Stimulated activated naive CD8-positive, alpha-beta T cell treated with anti-CD3 and anti-CD28 coated beads, Interleukin-15, amount 100 ng/mL, for 72 hours (primary cell): ENCODE measurements around the gene BTNL3.
"Not testable (repeated sequence)": the region's sequence is repeated elsewhere in the genome, so short reads cannot be mapped to it uniquely, and the experiment has no call there.

ENCODE experiments used
- ATAC-seq: fragments of 150-1000 bp; cut with Tn5 transposase; 2 replicates; pipeline ENCODE4 v1.10.0; 2021; ENCODE audit warnings: mild to moderate bottlenecking, moderate library complexity
- DNase-seq, 2 donors: peaks; one replicate each; pipeline ENCODE4 v3.0.0; 2021 to 2022
- H3K27ac Mint-ChIP-seq, 2 donors: one replicate each; pipeline ENCODE4 v1.8.0; 2022; ENCODE audit warnings: mild to moderate bottlenecking in 2 of 2, mixed read lengths in 2 of 2, moderate library complexity in 2 of 2
- H3K27me3 Mint-ChIP-seq: one replicate; pipeline ENCODE4 v1.8.0; 2022; ENCODE audit warnings: mixed read lengths
- H3K4me1 Mint-ChIP-seq: one replicate; pipeline ENCODE4 v1.8.0; 2022; ENCODE audit warnings: mild to moderate bottlenecking, mixed read lengths
- H3K4me3 Mint-ChIP-seq, 2 donors: one replicate each; pipeline ENCODE4 v1.8.0; 2022; ENCODE audit warnings: mild to moderate bottlenecking in 2 of 2, mixed read lengths in 2 of 2, moderate library complexity in 1 of 2
- H3K9me3 Mint-ChIP-seq, 2 donors: one replicate each; pipeline ENCODE4 v1.8.0; 2022; ENCODE audit warnings: mixed read lengths in 2 of 2

The BTNL3 gene

GRCh38 chr5:181001947-181002346 is 13.3 kb downstream of the BTNL3 start:
- Mint-ChIP-seq H3K27ac (no peak overlapping the region), H3K4me3 (no peak overlapping the region)

GRCh38 chr5:181005791-181006190 is 17.1 kb downstream of the BTNL3 start:
- Mint-ChIP-seq H3K9me3 (no peaks in the 10 kb centered on the region), H3K4me3 (no peak overlapping the region), H3K27me3 (peaks cover 24% of the 10 kb centered on the region), H3K4me1 (no peaks in the 10 kb centered on the region), H3K27ac (no peak overlapping the region)
- no peak for DNase-seq
- ATAC-seq: no peak

More at GRCh38 chr5:181001947-181002346, 13.3 kb downstream of the BTNL3 start:
- DNase-seq (no peak), ATAC-seq (no peak)
- Mint-ChIP-seq H3K4me1 (no peaks in the 10 kb centered on the region), H3K27me3 (peaks cover 29% of the 10 kb centered on the region), H3K9me3 (no peaks in the 10 kb centered on the region)

DNA sequence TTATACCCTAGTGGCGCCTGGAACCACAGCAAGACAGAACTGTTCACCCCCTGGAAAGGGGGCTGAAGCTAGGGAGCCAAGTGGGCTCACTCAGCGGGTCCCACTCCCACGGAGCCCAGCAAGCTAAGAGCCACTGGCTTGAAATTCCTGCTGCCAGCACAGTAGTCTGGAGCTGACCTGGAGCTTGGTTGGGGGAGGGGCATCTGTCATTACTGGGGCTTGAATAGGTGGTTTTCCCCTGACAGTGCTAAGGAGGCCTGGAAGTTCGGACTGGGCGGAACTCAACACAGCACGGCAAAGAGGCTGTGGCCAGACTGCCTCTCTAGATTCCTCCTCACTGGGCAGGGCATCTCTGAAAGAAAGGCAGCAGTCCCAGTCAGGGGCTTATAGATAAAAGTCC is 19.5 kb downstream of the BTNL3 start:
- Mint-ChIP-seq H3K27me3 (peaks cover 39% of the 10 kb centered on the region), H3K27ac (no peak overlapping the region), H3K4me3 (no peak overlapping the region), H3K4me1 (no peaks in the 10 kb centered on the region), H3K9me3 (peaks cover 0 to 4% of the 10 kb centered on the region in 2 donors)
- ATAC-seq: no peak
- DNase-seq: no peak

DNA sequence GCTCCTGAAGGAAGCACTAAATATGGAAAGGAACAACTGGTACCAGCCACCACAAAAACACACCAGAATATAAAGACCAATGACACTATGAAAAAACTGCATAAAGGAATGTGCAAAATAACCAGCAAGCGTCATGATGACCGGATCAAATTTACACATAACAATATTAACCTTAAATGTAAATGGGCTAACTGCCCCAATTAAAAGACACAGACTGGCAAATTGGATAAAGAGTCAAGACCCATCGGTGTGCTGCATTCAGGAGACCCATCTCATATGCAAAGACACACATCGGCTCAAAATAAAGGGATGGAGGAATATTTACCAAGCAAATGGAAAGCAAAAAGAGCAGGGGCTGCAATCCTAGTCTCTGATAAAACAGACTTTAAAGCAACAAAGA is 21.4 kb downstream of the BTNL3 start:
- not testable (repeated sequence) for H3K4me1 Mint-ChIP-seq, H3K27ac Mint-ChIP-seq, ATAC-seq, DNase-seq, H3K9me3 Mint-ChIP-seq, H3K4me3 Mint-ChIP-seq
- peaks cover 34% of the 10 kb centered on the region for H3K27me3 Mint-ChIP-seq

GRCh38 chr5:181014654-181015053 is 26.0 kb downstream of the BTNL3 start:
- DNase-seq, H3K4me3 Mint-ChIP-seq, H3K27ac Mint-ChIP-seq, ATAC-seq, H3K4me1 Mint-ChIP-seq: not testable (repeated sequence)
- H3K27me3 Mint-ChIP-seq: peaks cover 15% of the 10 kb centered on the region
- peaks cover 4 to 12% of the 10 kb centered on the region in 2 donors for H3K9me3 Mint-ChIP-seq

GRCh38 chr5:181017448-181017847 is 28.8 kb downstream of the BTNL3 start:
- H3K4me3 Mint-ChIP-seq, ATAC-seq, DNase-seq, H3K27ac Mint-ChIP-seq, H3K27me3 Mint-ChIP-seq, H3K4me1 Mint-ChIP-seq: not testable (repeated sequence)
- peaks cover 11 to 38% of the 10 kb centered on the region in 2 donors for H3K9me3 Mint-ChIP-seq

DNA sequence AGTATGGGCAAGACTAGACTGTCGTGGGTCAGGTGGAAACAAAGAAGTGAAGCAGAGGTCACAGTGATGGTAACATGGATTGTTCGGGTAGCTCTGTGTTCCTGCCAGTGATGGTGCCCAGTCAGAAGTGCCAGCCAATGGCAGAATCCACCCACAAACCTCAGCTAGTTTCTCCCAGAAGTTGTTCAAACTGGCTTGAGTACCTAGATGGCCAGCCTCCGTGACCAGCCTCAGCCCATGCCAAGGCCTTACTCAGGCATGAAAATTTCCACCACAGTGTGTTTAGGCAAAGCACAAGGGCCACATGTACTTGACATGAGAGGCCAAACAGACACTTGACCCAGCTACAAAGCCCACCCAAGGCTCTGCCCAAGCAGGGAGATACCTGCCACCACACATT is 32.0 kb downstream of the BTNL3 start:
- Mint-ChIP-seq H3K9me3 (peaks cover 14 to 41% of the 10 kb centered on the region in 2 donors), H3K4me1 (no peaks in the 10 kb centered on the region)

DNA sequence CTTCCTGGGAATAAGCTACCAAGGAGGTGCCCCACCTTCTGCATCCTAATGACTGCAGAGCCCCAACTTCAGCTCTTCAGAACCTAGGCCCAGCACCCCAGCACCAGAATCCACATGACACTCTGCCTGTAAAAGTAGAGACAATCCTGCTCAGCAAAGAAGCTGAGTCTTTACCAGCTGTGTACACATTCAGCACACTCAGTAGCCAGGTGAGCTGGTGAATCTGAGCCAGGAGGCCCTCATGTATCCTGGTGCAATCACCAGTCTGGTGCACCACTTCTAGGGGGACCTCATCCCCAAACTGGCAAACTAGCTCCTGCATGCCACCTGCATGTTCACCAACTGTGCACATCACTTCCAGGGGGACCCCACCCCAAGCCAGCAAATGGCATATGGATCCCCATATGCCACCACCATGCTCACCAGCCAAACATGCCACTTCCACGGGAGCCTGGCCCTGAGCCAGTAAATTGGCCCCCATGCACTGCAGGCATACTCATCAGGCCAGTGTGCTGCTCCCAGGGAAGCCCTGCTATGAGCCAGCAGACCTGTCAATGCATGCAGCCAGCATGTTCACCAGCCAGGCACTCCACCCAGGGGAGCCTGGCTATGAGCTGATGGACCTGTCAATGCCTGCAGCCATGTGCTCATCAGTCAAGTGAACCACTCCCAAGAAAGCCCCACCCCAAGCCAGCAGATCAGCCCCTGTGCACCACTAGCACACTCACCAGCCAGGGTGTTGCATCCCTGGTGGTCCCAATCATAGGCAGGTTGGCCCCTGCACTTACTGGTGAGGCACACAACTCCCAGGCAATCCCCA is 35.8 kb downstream of the BTNL3 start:
- Mint-ChIP-seq H3K4me1 (no peaks in the 10 kb centered on the region), H3K27ac (no peak overlapping the region), H3K4me3 (no peak overlapping the region), H3K27me3 (peaks cover 17% of the 10 kb centered on the region), H3K9me3 (peaks cover 14 to 31% of the 10 kb centered on the region in 2 donors)
- ATAC-seq (no peak), DNase-seq (no peak)

More for the DNA sequence above, 32.0 kb downstream of the BTNL3 start:
- Mint-ChIP-seq H3K27me3 (peaks cover 13% of the 10 kb centered on the region), H3K27ac (no peak overlapping the region), H3K4me3 (no peak overlapping the region)
- DNase-seq (no peak), ATAC-seq (no peak)

DNA sequence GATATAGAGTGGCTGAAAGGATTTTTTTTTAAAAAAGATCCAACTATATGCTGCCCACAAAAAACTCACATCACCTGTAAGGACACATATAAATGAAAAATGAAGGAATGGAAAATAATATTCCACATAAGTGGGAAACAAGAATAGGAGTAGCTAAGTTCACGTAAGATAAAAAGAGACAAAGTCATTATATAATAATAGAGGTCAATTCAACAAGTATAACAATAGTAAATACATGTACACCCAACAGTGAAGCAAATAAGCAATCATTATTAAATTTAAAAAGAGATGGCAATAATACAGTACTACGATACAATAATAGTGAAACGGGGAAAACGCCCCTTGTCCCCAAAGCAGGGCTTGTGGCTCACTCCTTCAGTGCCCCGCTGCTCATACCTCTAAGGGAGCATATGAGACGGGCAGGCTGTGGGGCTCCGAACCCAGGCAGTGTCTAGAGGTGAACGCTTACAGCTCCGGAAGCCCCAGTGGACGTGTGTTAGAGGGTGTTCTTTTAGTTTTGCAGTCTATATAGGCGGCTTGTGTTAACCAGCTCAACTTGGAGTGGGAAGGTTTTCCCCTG is 38.9 kb downstream of the BTNL3 start:
- no peak overlapping the region for H3K4me3 Mint-ChIP-seq
- H3K27ac Mint-ChIP-seq: no peak overlapping the region
- peaks cover 17% of the 10 kb centered on the region for H3K27me3 Mint-ChIP-seq
- H3K4me1 Mint-ChIP-seq: no peaks in the 10 kb centered on the region
- DNase-seq (no peak), ATAC-seq (no peak)
- H3K9me3 Mint-ChIP-seq: peaks cover 5 to 8% of the 10 kb centered on the region in 2 donors

DNA sequence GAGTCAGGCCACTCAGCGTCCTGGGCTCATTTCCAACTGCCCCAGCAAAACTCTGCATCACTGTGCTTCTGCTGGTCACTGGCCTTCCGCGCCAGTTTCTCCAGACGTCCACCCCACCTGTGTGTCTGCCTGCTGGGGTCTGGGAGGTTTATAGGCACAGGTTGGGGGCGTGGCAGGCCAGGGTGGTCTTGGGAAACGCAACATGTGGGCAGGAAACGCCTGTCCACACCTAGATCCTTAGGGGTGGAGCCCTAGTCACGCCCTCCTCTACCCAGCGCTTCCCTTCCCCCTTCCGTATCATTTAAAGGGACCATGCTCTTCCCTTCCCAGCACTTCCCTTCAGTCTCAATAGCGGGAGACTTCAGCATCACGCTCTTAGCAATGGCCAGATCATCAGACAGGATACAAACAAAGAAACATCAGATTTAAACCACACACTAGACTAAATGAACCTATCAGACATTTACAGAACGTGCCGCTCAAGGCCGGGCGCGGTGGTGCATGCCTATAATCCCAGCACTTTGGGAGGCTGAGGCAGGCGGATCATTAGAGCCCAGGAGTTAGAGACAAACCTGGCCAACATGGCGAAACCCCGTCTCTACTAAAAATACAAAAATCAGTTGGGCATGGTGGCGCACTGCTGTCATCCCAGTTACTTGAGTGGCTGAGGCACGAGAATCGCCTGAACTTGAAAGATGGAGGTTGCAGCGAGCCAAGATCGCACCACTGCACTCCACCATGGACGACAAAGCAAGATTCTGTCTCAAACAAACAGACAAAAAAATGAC is 39.6 kb downstream of the BTNL3 start:
- H3K27me3 Mint-ChIP-seq: peaks cover 17% of the 10 kb centered on the region
- H3K27ac Mint-ChIP-seq: peak overlapping the region in 1 of 2 donors; percentile 23
- no peak for DNase-seq
- H3K9me3 Mint-ChIP-seq: peaks cover 0 to 4% of the 10 kb centered on the region in 2 donors
- no peak overlapping the region for H3K4me3 Mint-ChIP-seq
- H3K4me1 Mint-ChIP-seq: no peaks in the 10 kb centered on the region
- ATAC-seq: no peak

GRCh38 chr5:181031716-181032115 is 43.1 kb downstream of the BTNL3 start:
- Mint-ChIP-seq H3K4me3 (no peak overlapping the region), H3K27me3 (no peaks in the 10 kb centered on the region), H3K9me3 (peaks cover 0 to 4% of the 10 kb centered on the region in 2 donors), H3K4me1 (no peaks in the 10 kb centered on the region), H3K27ac (no peak overlapping the region)
- DNase-seq: no peak
- no peak for ATAC-seq

GRCh38 chr5:181035991-181036815 is 47.6 kb downstream of the BTNL3 start:
- Mint-ChIP-seq H3K4me1 (no peaks in the 10 kb centered on the region), H3K27me3 (peaks cover 28% of the 10 kb centered on the region), H3K27ac (no peak overlapping the region), H3K4me3 (no peak overlapping the region), H3K9me3 (peaks cover 0 to 4% of the 10 kb centered on the region in 2 donors)
- ATAC-seq (no peak), DNase-seq (no peak)

GRCh38 chr5:181036816-181037364 is 48.2 kb downstream of the BTNL3 start:
- peaks cover 32% of the 10 kb centered on the region for H3K27me3 Mint-ChIP-seq
- no peak overlapping the region for H3K4me3 Mint-ChIP-seq
- ATAC-seq: no peak
- DNase-seq: no peak
- H3K9me3 Mint-ChIP-seq: peaks cover 0 to 2% of the 10 kb centered on the region in 2 donors
- no peaks in the 10 kb centered on the region for H3K4me1 Mint-ChIP-seq
- H3K27ac Mint-ChIP-seq: no peak overlapping the region

DNA sequence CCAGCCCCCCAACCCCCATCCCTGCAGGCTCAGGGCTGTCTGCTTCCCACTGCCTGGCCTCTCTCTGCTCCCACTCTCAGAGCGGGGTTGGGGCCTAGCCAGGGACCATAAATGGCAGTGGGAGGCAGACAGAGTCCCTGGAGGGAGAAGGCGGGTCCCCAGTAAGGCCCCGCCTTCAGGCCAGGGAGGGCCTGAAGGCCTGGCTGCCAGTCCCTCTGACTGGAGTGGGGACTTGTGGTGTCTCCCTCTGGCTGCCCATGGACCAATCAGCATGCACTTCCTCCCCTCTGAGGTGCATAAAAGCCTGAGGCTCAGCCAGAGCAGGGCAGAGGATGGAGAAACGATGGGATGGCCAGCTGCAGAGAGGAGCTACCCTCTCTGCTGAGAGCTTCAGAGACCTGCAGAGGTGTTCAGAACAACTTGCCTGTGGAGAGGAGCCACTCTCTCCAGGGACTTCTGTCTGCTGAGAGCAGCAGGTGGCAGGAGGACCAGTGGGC is 48.8 kb downstream of the BTNL3 start:
- peak; percentile 23 for ATAC-seq
- H3K27ac Mint-ChIP-seq: no peak overlapping the region
- H3K9me3 Mint-ChIP-seq: no peaks in the 10 kb centered on the region
- H3K4me1 Mint-ChIP-seq: no peaks in the 10 kb centered on the region
- peaks cover 32% of the 10 kb centered on the region for H3K27me3 Mint-ChIP-seq
- H3K4me3 Mint-ChIP-seq: no peak overlapping the region
- DNase-seq: no peak

GRCh38 chr5:181039471-181039870 is 50.8 kb downstream of the BTNL3 start:
- Mint-ChIP-seq H3K4me3 (no peak overlapping the region), H3K27ac (no peak overlapping the region), H3K4me1 (no peaks in the 10 kb centered on the region), H3K27me3 (peaks cover 32% of the 10 kb centered on the region), H3K9me3 (no peaks in the 10 kb centered on the region)
- ATAC-seq (no peak), DNase-seq (no peak)
